ENCODE data around the gene PLA2G4E.

- TF ChIP-seq CTCF (IDR thresholded peaks at IDR 0.05) (no peak), POLR2AphosphoS5 (IDR thresholded peaks at IDR 0.05) (no peak)
Measured at GRCh38 chr15:42068601-42069000, 47.8 kb upstream of the PLA2G4E start.
